Activated CD8-positive, alpha-beta T cell treated with anti-CD3 and anti-CD28 coated beads for 36 hours (primary cell): ENCODE results near the gene SLC9A9. TPM values are rescaled to one million over a fixed set of nuclear protein-coding genes. Genes with fewer than 3 reads are reported as not detected.
A peak's percentile ranks its signal among the peaks of the same experiment; 100 is the strongest.

Source experiments
- ATAC-seq: fragments of 200-7000 bp; cut with Tn5 transposase; one replicate; pipeline ENCODE4 v1.10.0; 2021; ENCODE audit warnings: mild to moderate bottlenecking, moderate library complexity
- CTCF ChIA-PET: fragments of 350-600 bp; sonication (Branson Sonifier 250); formaldehyde crosslinking; loops from one replicate; lab custom pipeline; 2021; ENCODE audit warnings: antibody characterized with exemption; lab: Charles Lee
- POLR2A ChIA-PET: fragments of 350-600 bp; sonication (Branson Sonifier 250); formaldehyde crosslinking; loops from one replicate; lab custom pipeline; 2021; ENCODE audit warnings: antibody characterized with exemption; lab: Charles Lee
- DNase-seq: peaks from one replicate; pipeline ENCODE4 v3.0.0-alpha.2; 2020
- H3K27ac Mint-ChIP-seq: one replicate; pipeline ENCODE4 v1.8.0; 2021; ENCODE audit warnings: mild to moderate bottlenecking, mixed read lengths
- H3K27me3 Mint-ChIP-seq: one replicate; pipeline ENCODE4 v1.8.0; 2021; ENCODE audit warnings: mixed read lengths
- H3K36me3 Mint-ChIP-seq: one replicate; pipeline ENCODE4 v1.8.0; 2021; ENCODE audit warnings: low read depth, mixed read lengths
- H3K4me1 Mint-ChIP-seq: one replicate; pipeline ENCODE4 v1.8.0; 2021; ENCODE audit warnings: low read depth, mixed read lengths
- H3K4me3 Mint-ChIP-seq: one replicate; pipeline ENCODE4 v1.8.0; 2021; ENCODE audit warnings: mild to moderate bottlenecking, moderate library complexity, mixed read lengths
- H3K9me3 Mint-ChIP-seq: one replicate; pipeline ENCODE4 v1.8.0; 2021; ENCODE audit warnings: mixed read lengths
- CTCF ChIP-seq: fragments of 200-600 bp; IDR thresholded peaks from one replicate; pipeline ENCODE4 v1.8.0; 2022; ENCODE audit warnings: antibody characterized with exemption, mild to moderate bottlenecking
- intact Hi-C: fragments of 100-400 bp; cut with micrococcal nuclease; formaldehyde crosslinking; loops from one replicate; pipeline ENCODE4 v1.10.0; 2022
- total RNA-seq, 2 experiments: library from RNA; stranded (reverse); gene quantifications; one replicate each; pipeline ENCODE4 v1.2.3, GENCODE V29; 2021

Gene SLC9A9
- 1 to 10 TPM; 1.9 to 2.2 TPM for total RNA-seq

- ATAC-seq (peak; percentile 95), DNase-seq (peak; percentile 52)
- Mint-ChIP-seq H3K4me1 (peaks cover 44% of the 10 kb centered on the region), H3K9me3 (no peaks in the 10 kb centered on the region), H3K36me3 (no peaks in the 10 kb centered on the region), H3K4me3 (peak within 1 kb of the TSS; percentile 84), H3K27me3 (peaks cover 2% of the 10 kb centered on the region), H3K27ac (peak within 1 kb of the TSS; percentile 84)
- intact Hi-C loops: loop anchor here (5.0 kb wide), 1 partner anchor 71 kb away; no protein-coding TSS in a partner anchor
- ChIA-PET CTCF (interaction anchor here (1.8 kb wide), 1 partner anchor 124 kb away, joined by 5 read pairs; the partner anchor contains the start of gene DIPK2A), POLR2A (interaction anchor here (1.1 to 2.2 kb wide), 3 partner anchors 48 to 124 kb away, joined by 3 to 9 read pairs (median 3); partner anchors contain the start of gene DIPK2A)
- no peak for TF ChIP-seq CTCF
Measured at GRCh38 chr3:143847787-143848631, at the start of gene SLC9A9. Gene SLC9A9 (minus strand): TSS chr3:143848468. CDS start chr3:143848322, 146 bp downstream.

- ATAC-seq: no peak
- Mint-ChIP-seq H3K4me1 (no peaks in the 10 kb centered on the region), H3K27ac (no peak overlapping the region), H3K9me3 (no peaks in the 10 kb centered on the region), H3K27me3 (peaks cover 3% of the 10 kb centered on the region), H3K36me3 (no peaks in the 10 kb centered on the region), H3K4me3 (no peak overlapping the region)
- TF ChIP-seq CTCF: no peak
- intact Hi-C loops: no loop called here
- POLR2A ChIA-PET: no interaction called here
- CTCF ChIA-PET: no interaction called here
- no peak for DNase-seq
Measured at GRCh38 chr3:143897576-143898295, 49.5 kb upstream of the SLC9A9 start.

GRCh38 chr3:143896486-143896885 is 48.2 kb upstream of the SLC9A9 start:
- H3K4me1 Mint-ChIP-seq: no peaks in the 10 kb centered on the region
- ATAC-seq (no peak), DNase-seq (no peak)
- CTCF ChIA-PET: interaction anchor here (0.8 to 2.0 kb wide), 6 partner anchors 10 to 124 kb away, joined by 3 to 8 read pairs (median 6); no protein-coding TSS in a partner anchor
- no peaks in the 10 kb centered on the region for H3K36me3 Mint-ChIP-seq
- no peak for TF ChIP-seq CTCF
- no peak overlapping the region for H3K4me3 Mint-ChIP-seq
- H3K27ac Mint-ChIP-seq: no peak overlapping the region
- peaks cover 6% of the 10 kb centered on the region for H3K27me3 Mint-ChIP-seq
- POLR2A ChIA-PET: interaction anchor here (0.8 kb wide), 1 partner anchor 49 kb away, joined by 3 read pairs; the partner anchor contains the start of gene SLC9A9
- no peaks in the 10 kb centered on the region for H3K9me3 Mint-ChIP-seq
- intact Hi-C loops: no loop called here

- no peak for TF ChIP-seq CTCF
- no peak overlapping the region for H3K27ac Mint-ChIP-seq
- peaks cover 6% of the 10 kb centered on the region for H3K27me3 Mint-ChIP-seq
- ATAC-seq: no peak
- no peak for DNase-seq
- H3K9me3 Mint-ChIP-seq: no peaks in the 10 kb centered on the region
- no peaks in the 10 kb centered on the region for H3K36me3 Mint-ChIP-seq
- H3K4me3 Mint-ChIP-seq: no peak overlapping the region
- ChIA-PET CTCF (interaction anchor here (0.8 to 2.7 kb wide), 6 partner anchors 10 to 123 kb away, joined by 3 to 15 read pairs (median 6); no protein-coding TSS in a partner anchor), POLR2A (interaction anchor here (0.8 kb wide), 1 partner anchor 48 kb away, joined by 3 read pairs; the partner anchor contains the start of gene SLC9A9)
- intact Hi-C loops: no loop called here
- H3K4me1 Mint-ChIP-seq: no peaks in the 10 kb centered on the region
Measured at GRCh38 chr3:143895805-143896204, 47.5 kb upstream of the SLC9A9 start.
